A549 (cell line): ENCODE data around the gene HDC.

Experiments
- CHD4 ChIP-seq: fragments of 200-600 bp; sonication (generic); IDR thresholded peaks from 2 replicates; pipeline ENCODE4 v1.6.1; 2016; ENCODE audit warnings: antibody characterized with exemption, mild to moderate bottlenecking, borderline replicate concordance
- EP300 ChIP-seq, 2 experiments: fragments of >200 bp; sonication (Bioruptor Twin); formaldehyde crosslinking; IDR thresholded peaks; 2 replicates in 1 of 2; 3 replicates in 1 of 2; pipeline ENCODE4 v1.6.1; 2016 to 2017
- MAFK ChIP-seq: fragments of 450-650 bp; IDR thresholded peaks from 2 replicates; pipeline ENCODE4 v1.6.1; 2014; ENCODE audit not compliant: partially characterized antibody
- NPAS2 ChIP-seq: fragments of 250-450 bp; sonication (Bioruptor Pico); IDR thresholded peaks from 2 replicates; pipeline ENCODE4 v1.8.0; 2022; ENCODE audit warnings: mild to moderate bottlenecking, moderate library complexity, borderline replicate concordance
- POLR2A ChIP-seq: IDR thresholded peaks from 2 replicates; pipeline ENCODE4 v1.6.1; 2012; ENCODE audit warnings: mild to moderate bottlenecking, low read length
- RAD21 ChIP-seq, 2 experiments: fragments of >200 bp in 1 of 2; sonication (Bioruptor Twin) in 1 of 2; formaldehyde crosslinking in 1 of 2; IDR thresholded peaks in 1 of 2; conservative IDR thresholded peaks in 1 of 2; 2 replicates in 1 of 2; 3 replicates in 1 of 2; pipeline ENCODE4 v1.6.1; 2012 to 2018; ENCODE audit warnings: inconsistent platforms in 1 of 2
- RFX5 ChIP-seq: fragments of 450-650 bp; IDR thresholded peaks from 2 replicates; pipeline ENCODE4 v1.7.1; 2014; ENCODE audit warnings: antibody characterized with exemption, mild to moderate bottlenecking, moderate library complexity
- SREBF2 ChIP-seq: fragments of 450-650 bp; IDR thresholded peaks from 2 replicates; pipeline ENCODE4 v1.6.1; 2014; ENCODE audit warnings: mild to moderate bottlenecking, moderate library complexity
- TP53 ChIP-seq: fragments of 250-450 bp; sonication (Bioruptor Pico); IDR thresholded peaks from 2 replicates; pipeline ENCODE4 v1.5.0; 2021; ENCODE audit warnings: mild to moderate bottlenecking, moderate library complexity
- TF ChIP-seq, protein P1 (sequence below): fragments of >200 bp; sonication (Bioruptor Twin); formaldehyde crosslinking; IDR thresholded peaks from 3 replicates; pipeline ENCODE4 v1.5.1; 2016

GRCh38 chr15:50234764-50235163 lies 30.8 kb downstream of the HDC start:
- TF ChIP-seq, protein P1, sequence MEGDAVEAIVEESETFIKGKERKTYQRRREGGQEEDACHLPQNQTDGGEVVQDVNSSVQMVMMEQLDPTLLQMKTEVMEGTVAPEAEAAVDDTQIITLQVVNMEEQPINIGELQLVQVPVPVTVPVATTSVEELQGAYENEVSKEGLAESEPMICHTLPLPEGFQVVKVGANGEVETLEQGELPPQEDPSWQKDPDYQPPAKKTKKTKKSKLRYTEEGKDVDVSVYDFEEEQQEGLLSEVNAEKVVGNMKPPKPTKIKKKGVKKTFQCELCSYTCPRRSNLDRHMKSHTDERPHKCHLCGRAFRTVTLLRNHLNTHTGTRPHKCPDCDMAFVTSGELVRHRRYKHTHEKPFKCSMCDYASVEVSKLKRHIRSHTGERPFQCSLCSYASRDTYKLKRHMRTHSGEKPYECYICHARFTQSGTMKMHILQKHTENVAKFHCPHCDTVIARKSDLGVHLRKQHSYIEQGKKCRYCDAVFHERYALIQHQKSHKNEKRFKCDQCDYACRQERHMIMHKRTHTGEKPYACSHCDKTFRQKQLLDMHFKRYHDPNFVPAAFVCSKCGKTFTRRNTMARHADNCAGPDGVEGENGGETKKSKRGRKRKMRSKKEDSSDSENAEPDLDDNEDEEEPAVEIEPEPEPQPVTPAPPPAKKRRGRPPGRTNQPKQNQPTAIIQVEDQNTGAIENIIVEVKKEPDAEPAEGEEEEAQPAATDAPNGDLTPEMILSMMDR, result no peak
- TF ChIP-seq NPAS2 (CRISPR knock-in tag) (no peak), RAD21 (conservative IDR thresholded peaks at IDR 0.05 in 1 of 2, IDR thresholded peaks at IDR 0.05 in 1 of 2) (no peak), RFX5 (no peak), POLR2A (no peak), SREBF2 (no peak), CHD4 (no peak), MAFK (no peak), EP300 (IDR thresholded peaks at IDR 0.05) (no peak), TP53 (CRISPR knock-in tag) (no peak)
